ENCODE data around the gene PLA2G4D. TPM values are rescaled to one million over a fixed set of nuclear protein-coding genes. Genes with fewer than 3 reads are reported as not detected.

The PLA2G4D gene
- total RNA-seq, 2 experiments from 2014 or later, result not detected

DNA sequence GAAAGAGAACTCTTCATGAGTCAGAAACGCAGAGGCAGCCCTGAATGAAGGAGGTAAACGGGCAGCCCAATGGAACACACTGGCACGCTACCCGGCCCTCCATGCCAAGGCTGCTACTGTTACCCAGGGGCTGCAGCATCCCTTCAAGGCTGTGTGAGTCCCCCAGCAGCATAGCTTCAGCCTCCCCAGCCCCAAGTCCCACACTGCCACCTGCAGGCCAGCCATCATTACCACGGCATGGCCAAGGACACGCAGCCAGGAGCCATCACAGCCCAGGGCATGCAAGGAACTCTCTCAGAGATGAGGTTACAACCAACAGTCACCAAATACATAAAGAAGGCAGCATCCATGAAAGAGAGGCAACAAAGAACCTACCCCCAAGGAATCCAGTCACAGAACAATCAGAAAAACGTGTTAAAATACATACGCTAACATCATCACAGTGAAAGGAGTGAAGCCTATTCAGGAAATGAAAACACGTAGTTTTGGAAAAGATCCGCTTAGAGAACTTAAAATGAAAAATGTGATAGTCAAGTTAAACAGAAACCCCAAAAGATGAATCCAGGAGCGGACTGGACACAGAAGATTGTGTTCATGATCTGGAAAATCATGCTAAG, 39.6 kb upstream of the PLA2G4D start:
- Mint-ChIP-seq H3K4me3 (no peak overlapping the region), H3K36me3 (no peaks in the 10 kb centered on the region), H3K27ac (no peak overlapping the region), H3K9me3 (no peaks in the 10 kb centered on the region), H3K27me3 (peaks cover 20% of the 10 kb centered on the region), H3K4me1 (peaks cover 8% of the 10 kb centered on the region)
- DNase-seq (peak; percentile 79), ATAC-seq (ENCODE audit: low read depth) (peak; percentile 89)
- POLR2A ChIA-PET, result interaction anchor here (1.0 kb wide), 1 partner anchor 144 kb away, joined by 3 read pairs; no protein-coding TSS in a partner anchor

DNA sequence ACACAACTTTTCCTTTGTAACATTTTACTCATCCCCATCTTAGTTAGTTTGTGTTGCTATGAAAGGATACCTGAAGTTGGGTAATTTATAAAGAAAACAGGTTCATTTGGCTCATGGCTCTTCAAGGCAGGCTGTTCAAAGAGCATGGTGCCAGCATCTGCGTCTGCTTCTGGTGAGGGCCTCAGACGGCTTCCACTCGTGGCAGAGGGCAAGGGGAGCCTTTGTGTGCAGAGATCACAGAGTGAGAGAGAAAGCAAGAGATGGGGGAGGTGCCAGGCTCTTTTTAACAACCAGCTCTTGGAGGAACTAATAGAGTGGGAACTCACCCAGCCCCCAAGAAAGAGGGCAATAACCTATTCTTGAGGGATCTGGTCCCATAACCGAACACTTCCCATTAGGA, 39.0 kb upstream of the PLA2G4D start:
- POLR2A ChIA-PET, result interaction anchor here (1.0 kb wide), 1 partner anchor 143 kb away, joined by 3 read pairs; no protein-coding TSS in a partner anchor
- Mint-ChIP-seq H3K27me3 (peaks cover 24% of the 10 kb centered on the region), H3K9me3 (no peaks in the 10 kb centered on the region), H3K36me3 (no peaks in the 10 kb centered on the region), H3K4me3 (no peak overlapping the region), H3K4me1 (peaks cover 8% of the 10 kb centered on the region), H3K27ac (no peak overlapping the region)
- ATAC-seq (ENCODE audit: low read depth), result no peak
- no peak for DNase-seq

DNA sequence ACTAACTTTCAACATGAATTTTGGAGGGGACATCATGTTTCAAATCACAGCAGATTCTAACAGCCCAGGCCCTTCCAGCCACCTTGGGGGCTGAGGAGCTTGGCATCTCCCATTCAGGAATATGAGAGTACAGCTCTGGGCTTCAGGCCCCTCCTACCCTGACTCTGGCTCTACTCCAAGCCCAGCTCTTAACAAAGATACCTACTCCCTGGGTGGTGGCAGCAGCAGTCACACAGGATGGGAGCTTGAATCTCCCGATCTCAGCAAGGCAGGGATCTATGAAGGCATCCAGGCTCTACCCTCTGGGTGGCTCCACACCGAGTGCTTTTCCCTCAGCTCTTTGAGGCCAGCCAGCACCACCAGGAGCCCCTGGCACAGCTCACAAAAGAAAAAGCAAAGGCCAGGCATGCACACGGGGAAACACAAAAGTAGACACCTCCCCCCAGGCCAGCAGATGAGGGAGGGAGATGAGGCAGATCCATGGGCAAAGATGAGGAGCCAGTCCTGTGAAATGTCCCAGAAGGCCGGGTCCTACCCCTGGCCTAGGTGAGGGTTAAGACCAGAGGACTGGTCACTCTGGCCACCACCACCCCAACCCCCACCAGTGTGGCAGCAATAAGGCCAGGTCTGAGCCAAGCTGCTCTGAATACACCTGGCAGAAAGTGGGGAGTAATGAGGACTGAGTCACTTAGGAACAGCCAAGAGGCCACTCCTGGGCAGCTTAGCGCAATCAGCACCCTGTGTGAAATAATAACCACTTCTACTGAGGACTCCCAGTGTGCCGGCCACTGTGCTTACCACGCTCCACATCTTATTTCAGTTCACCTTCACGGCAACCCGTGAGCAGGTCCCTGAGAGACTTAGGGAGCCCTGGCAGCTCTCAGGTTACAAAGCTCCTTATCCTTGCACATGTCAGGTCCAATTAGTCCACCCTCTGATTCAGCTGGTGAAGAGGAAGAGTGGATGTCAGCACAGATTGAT, 37.8 kb upstream of the PLA2G4D start:
- H3K27ac Mint-ChIP-seq, result no peak overlapping the region
- H3K9me3 Mint-ChIP-seq, result no peaks in the 10 kb centered on the region
- peak; percentile 15 for DNase-seq
- H3K36me3 Mint-ChIP-seq, result no peaks in the 10 kb centered on the region
- no peak overlapping the region for H3K4me3 Mint-ChIP-seq
- H3K27me3 Mint-ChIP-seq, result peaks cover 26% of the 10 kb centered on the region
- peaks cover 6% of the 10 kb centered on the region for H3K4me1 Mint-ChIP-seq
- POLR2A ChIA-PET, result interaction anchor here (0.5 kb wide), 1 partner anchor 706 kb away, joined by 3 read pairs; no protein-coding TSS in a partner anchor
- no peak for ATAC-seq (ENCODE audit: low read depth)

DNA sequence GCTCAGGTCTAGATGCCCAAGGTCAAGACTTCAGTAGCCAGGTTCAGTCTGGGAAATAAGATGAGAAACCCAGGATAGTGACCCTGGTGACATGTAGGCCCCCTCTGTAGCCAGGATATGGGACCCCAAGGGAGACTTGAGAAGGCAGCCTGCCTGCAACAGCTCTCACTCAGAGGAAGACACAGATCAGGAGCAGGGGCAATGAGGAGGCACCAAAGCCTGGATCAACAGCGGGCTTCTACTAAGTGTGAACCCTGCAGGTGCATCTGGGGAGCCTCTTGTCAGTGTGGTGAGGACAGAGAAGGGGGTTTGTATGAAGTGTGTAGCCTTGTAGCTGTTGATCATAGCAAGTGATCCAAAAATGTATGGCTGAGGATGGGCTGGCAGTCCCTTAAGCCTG, 36.6 kb upstream of the PLA2G4D start:
- no peak overlapping the region for H3K4me3 Mint-ChIP-seq
- H3K9me3 Mint-ChIP-seq, result no peaks in the 10 kb centered on the region
- ATAC-seq (ENCODE audit: low read depth) (no peak), DNase-seq (peak; percentile 15)
- H3K27me3 Mint-ChIP-seq, result peaks cover 26% of the 10 kb centered on the region
- H3K4me1 Mint-ChIP-seq, result peaks cover 6% of the 10 kb centered on the region
- POLR2A ChIA-PET, result no interaction called here
- H3K27ac Mint-ChIP-seq, result no peak overlapping the region
- H3K36me3 Mint-ChIP-seq, result no peaks in the 10 kb centered on the region

DNA sequence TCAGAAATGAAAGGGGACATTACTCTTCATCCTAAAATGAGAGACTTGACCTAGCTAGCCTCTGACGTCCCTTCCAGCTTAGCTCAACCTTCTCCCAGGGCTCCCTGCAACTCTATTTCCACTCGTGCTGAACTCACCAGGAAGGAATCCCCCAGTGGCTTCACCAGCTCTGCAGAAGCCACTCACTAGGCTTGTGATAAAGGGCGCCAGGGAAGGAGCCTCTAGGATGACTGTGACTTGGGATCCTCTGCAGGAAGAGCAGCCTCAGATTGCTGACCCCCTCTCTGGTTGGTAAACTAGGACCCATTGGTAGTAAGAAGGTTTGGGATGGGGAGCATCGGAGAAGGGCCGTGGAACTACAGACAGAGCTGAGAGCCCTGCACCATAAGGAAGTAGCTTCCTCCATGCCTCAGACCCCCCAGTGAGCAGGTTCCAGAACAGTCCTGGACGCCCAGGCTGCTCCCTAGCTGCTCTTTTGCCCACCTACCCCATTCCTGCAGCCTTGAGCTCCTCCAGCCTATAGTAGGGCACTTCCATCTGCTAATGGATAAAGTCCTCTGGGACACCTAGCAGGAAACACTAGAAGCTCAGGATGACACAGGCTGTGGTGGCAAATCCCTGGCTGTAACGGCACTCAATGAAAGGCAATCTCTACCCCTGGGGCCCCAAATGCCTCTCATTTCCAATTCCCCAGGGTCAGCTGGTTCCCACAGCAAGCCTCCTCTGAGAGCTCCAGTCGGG, 36.1 kb upstream of the PLA2G4D start:
- Mint-ChIP-seq H3K9me3 (no peaks in the 10 kb centered on the region), H3K4me3 (no peak overlapping the region), H3K4me1 (peaks cover 4% of the 10 kb centered on the region), H3K27ac (no peak overlapping the region), H3K36me3 (no peaks in the 10 kb centered on the region), H3K27me3 (peaks cover 29% of the 10 kb centered on the region)
- POLR2A ChIA-PET, result no interaction called here
- no peak for ATAC-seq (ENCODE audit: low read depth)
- peak; percentile 23 for DNase-seq

DNA sequence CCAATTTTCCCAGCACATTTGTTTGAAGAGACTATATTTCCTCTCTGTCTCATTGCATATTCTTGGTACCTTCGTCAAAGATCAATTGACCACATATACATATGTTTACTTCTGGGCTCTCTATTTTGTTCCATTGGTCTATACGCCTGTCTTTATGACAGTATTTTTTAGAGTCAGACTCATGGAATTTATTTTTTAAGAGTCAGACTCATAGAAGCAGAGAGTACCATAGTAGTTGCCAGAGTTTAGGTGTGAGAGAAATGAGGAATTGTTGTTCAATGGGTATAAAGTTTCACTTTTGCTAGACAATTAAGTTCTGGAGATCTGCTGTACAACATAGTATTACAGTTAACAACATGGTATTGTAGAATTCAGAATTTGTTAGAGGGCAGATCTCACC, 35.0 kb upstream of the PLA2G4D start:
- H3K36me3 Mint-ChIP-seq, result no peaks in the 10 kb centered on the region
- DNase-seq (no peak), ATAC-seq (ENCODE audit: low read depth) (no peak)
- H3K4me3 Mint-ChIP-seq, result no peak overlapping the region
- H3K27ac Mint-ChIP-seq, result no peak overlapping the region
- peaks cover 2% of the 10 kb centered on the region for H3K4me1 Mint-ChIP-seq
- H3K27me3 Mint-ChIP-seq, result peaks cover 36% of the 10 kb centered on the region
- no peaks in the 10 kb centered on the region for H3K9me3 Mint-ChIP-seq
- POLR2A ChIA-PET, result no interaction called here

DNA sequence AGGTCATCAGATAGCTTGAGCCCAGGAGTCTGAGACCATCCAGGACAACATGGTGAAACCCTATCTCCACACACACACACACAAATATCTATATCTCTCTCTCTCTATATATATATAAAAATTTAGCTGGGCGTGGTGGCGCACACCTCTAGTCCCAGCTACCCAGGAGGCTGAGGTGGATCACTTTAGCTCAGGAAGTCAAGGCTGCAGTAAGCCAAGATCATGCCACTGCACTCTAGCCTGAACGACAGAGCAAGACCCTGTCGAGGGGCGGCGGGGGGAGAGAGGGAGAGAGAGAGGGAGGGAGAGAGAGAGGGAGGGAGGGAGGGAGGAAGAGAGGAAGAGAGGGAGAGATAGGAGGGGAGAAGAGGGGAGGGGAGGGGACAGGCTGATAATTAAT, 34.1 kb upstream of the PLA2G4D start:
- Mint-ChIP-seq H3K27me3 (peaks cover 35% of the 10 kb centered on the region), H3K36me3 (no peaks in the 10 kb centered on the region), H3K9me3 (no peaks in the 10 kb centered on the region), H3K4me3 (no peak overlapping the region), H3K4me1 (peaks cover 1% of the 10 kb centered on the region), H3K27ac (no peak overlapping the region)
- POLR2A ChIA-PET, result no interaction called here
- DNase-seq (no peak), ATAC-seq (ENCODE audit: low read depth) (no peak)

DNA sequence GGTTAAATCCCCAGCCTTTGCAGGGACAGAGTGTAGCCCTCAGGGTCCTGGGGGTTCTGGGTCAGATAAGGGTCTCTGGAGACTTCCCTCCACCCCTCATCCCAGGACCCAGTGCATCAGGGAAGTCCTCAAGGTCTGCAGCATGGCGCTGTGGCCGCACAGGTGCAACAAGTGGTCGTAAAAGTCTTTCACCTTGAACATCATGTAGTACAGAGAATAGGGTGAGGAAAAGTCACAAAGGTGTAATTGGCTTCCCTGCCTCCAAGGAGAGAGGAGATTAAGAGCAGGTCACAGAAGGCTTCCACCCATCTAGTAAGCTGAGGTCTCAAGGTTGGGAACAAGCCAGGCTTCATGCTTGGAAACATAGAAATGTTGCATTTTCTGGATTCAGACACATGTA, 29.2 kb upstream of the PLA2G4D start:
- H3K4me3 Mint-ChIP-seq, result no peak overlapping the region
- ATAC-seq (ENCODE audit: low read depth) (no peak), DNase-seq (no peak)
- H3K9me3 Mint-ChIP-seq, result no peaks in the 10 kb centered on the region
- peaks cover 5% of the 10 kb centered on the region for H3K4me1 Mint-ChIP-seq
- peaks cover 30% of the 10 kb centered on the region for H3K27me3 Mint-ChIP-seq
- POLR2A ChIA-PET, result no interaction called here
- H3K27ac Mint-ChIP-seq, result no peak overlapping the region
- no peaks in the 10 kb centered on the region for H3K36me3 Mint-ChIP-seq

DNA sequence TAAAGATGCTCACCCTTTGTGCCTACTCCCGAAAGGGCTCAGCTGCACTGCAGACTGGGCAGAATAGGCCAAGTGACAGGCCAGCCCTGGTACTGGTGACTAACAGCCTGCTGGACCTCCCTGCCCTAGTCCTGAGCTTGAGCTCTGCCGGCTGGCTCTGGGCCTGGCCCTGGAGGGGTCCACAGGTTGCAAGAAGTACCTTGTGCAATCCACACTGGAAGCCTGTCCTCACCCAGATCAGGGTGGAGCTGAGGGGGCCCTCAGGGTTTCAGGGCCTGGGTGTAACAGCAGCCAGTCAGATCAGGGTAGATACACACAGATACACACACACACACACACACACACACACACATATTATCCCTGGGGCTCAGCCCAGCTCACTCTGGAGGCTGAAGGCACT, 27.3 kb upstream of the PLA2G4D start:
- Mint-ChIP-seq H3K36me3 (no peaks in the 10 kb centered on the region), H3K4me3 (no peak overlapping the region), H3K27ac (no peak overlapping the region), H3K27me3 (peaks cover 35% of the 10 kb centered on the region), H3K4me1 (peaks cover 5% of the 10 kb centered on the region), H3K9me3 (no peaks in the 10 kb centered on the region)
- DNase-seq (no peak), ATAC-seq (ENCODE audit: low read depth) (no peak)
- POLR2A ChIA-PET, result interaction anchor here (0.6 kb wide), 1 partner anchor 80 kb away, joined by 3 read pairs; no protein-coding TSS in a partner anchor

DNA sequence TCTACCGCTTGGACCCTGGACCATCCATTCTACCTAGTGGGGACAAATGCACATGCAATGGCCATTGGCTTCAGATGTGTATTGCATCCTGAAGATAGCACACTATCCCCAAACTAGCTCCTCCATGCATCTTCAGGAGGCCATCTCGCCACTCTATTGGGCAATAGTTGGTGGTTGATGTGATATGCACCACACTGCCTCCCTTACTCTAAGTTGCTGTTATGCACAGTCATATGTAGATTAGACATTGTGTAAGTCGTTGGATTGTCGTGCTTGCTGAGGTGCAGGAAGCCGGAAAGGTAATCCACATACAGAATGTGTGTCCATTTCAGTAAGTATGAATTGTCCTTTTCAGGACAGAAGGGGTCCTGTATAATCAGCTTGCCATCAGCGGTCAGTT, 26.7 kb upstream of the PLA2G4D start:
- no peak for ATAC-seq (ENCODE audit: low read depth)
- no peak overlapping the region for H3K27ac Mint-ChIP-seq
- H3K4me3 Mint-ChIP-seq, result no peak overlapping the region
- POLR2A ChIA-PET, result interaction anchor here (0.6 kb wide), 1 partner anchor 79 kb away, joined by 3 read pairs; no protein-coding TSS in a partner anchor
- peaks cover 35% of the 10 kb centered on the region for H3K27me3 Mint-ChIP-seq
- peaks cover 1% of the 10 kb centered on the region for H3K9me3 Mint-ChIP-seq
- no peaks in the 10 kb centered on the region for H3K36me3 Mint-ChIP-seq
- DNase-seq, result no peak
- peaks cover 5% of the 10 kb centered on the region for H3K4me1 Mint-ChIP-seq

DNA sequence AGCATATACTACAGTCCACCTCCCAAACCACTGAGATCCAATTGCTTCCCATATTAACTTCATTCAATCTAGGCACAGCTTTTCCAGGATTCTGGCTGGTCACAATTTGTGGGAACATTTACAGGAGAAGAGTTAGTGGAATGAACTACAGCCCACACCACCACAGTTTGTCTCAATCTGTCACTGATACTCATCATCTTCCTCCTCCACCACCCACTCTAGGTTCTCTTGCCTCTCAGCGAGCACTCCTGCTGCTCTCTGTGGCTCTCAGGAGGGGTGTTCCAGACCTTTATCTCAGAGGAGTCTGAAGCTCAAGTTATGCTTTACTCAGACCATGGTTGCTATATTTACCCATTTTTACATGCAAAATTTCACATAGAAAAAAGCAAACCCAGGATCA, 25.9 kb upstream of the PLA2G4D start:
- no peak overlapping the region for H3K4me3 Mint-ChIP-seq
- POLR2A ChIA-PET, result no interaction called here
- peaks cover 5% of the 10 kb centered on the region for H3K4me1 Mint-ChIP-seq
- ATAC-seq (ENCODE audit: low read depth) (no peak), DNase-seq (no peak)
- peaks cover 1% of the 10 kb centered on the region for H3K9me3 Mint-ChIP-seq
- H3K36me3 Mint-ChIP-seq, result no peaks in the 10 kb centered on the region
- H3K27me3 Mint-ChIP-seq, result peaks cover 29% of the 10 kb centered on the region
- H3K27ac Mint-ChIP-seq, result no peak overlapping the region

DNA sequence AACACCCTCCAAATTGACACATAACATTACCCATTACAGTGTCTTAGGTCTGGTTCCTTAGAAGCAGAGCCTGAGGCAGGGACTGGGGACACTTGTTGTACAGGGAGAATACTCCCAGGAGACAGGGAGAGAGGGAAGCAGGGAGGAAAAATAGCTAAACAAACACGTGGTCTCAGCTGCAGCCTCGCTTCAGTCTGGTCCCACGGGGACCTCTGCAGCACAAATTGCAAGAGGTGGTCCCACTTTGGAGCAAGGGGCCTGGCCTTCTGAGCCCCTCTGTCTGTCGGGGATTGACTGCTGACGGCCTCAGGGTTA, 25.0 kb upstream of the PLA2G4D start:
- Mint-ChIP-seq H3K27me3 (peaks cover 24% of the 10 kb centered on the region), H3K4me3 (no peak overlapping the region), H3K9me3 (peaks cover 1% of the 10 kb centered on the region), H3K27ac (no peak overlapping the region), H3K4me1 (peaks cover 5% of the 10 kb centered on the region), H3K36me3 (no peaks in the 10 kb centered on the region)
- POLR2A ChIA-PET, result interaction anchor here (0.8 kb wide), 1 partner anchor 787 kb away, joined by 3 read pairs; the partner anchor contains the start of genes NUSAP1 and OIP5
- ATAC-seq (ENCODE audit: low read depth) (no peak), DNase-seq (no peak)
